ENCODE results near the gene FNDC3B.

Gene FNDC3B

GRCh38 chr3:172073262-172073915 is 34.0 kb downstream of the FNDC3B start:
- DNase-seq (ENCODE audit: low read depth) = no peak

- no peak for DNase-seq (ENCODE audit: low read depth)
Measured at GRCh38 chr3:172074032-172074431, 34.7 kb downstream of the FNDC3B start.

- no peak for DNase-seq (ENCODE audit: low read depth)
Measured at GRCh38 chr3:172074586-172074985, 35.2 kb downstream of the FNDC3B start.

GRCh38 chr3:172076212-172076611 is 36.8 kb downstream of the FNDC3B start:
- DNase-seq (ENCODE audit: low read depth) = no peak

GRCh38 chr3:172077197-172077757 is 37.9 kb downstream of the FNDC3B start:
- DNase-seq (ENCODE audit: low read depth) = no peak

GRCh38 chr3:172078244-172078643 is 38.9 kb downstream of the FNDC3B start:
- DNase-seq (ENCODE audit: low read depth) = no peak

GRCh38 chr3:172078721-172079120 is 39.3 kb downstream of the FNDC3B start:
- no peak for DNase-seq (ENCODE audit: low read depth)

GRCh38 chr3:172079326-172079976 is 40.1 kb downstream of the FNDC3B start:
- no peak for DNase-seq (ENCODE audit: low read depth)

- no peak for DNase-seq (ENCODE audit: low read depth)
Measured at GRCh38 chr3:172080503-172080902, 41.1 kb downstream of the FNDC3B start.

- peak; percentile 95 for DNase-seq (ENCODE audit: low read depth)
Measured at GRCh38 chr3:172082269-172082668, 42.9 kb downstream of the FNDC3B start.

GRCh38 chr3:172082820-172083513 is 43.6 kb downstream of the FNDC3B start:
- no peak for DNase-seq (ENCODE audit: low read depth)

- DNase-seq (ENCODE audit: low read depth) = no peak
Measured at GRCh38 chr3:172083995-172084409, 44.6 kb downstream of the FNDC3B start.

- no peak for DNase-seq (ENCODE audit: low read depth)
Measured at GRCh38 chr3:172084871-172085556, 45.6 kb downstream of the FNDC3B start.

- DNase-seq (ENCODE audit: low read depth) = no peak
Measured at GRCh38 chr3:172085557-172085895, 46.1 kb downstream of the FNDC3B start.

GRCh38 chr3:172086071-172086470 is 46.7 kb downstream of the FNDC3B start:
- no peak for DNase-seq (ENCODE audit: low read depth)

GRCh38 chr3:172087198-172087597 is 47.8 kb downstream of the FNDC3B start:
- no peak for DNase-seq (ENCODE audit: low read depth)

- DNase-seq (ENCODE audit: low read depth) = no peak
Measured at GRCh38 chr3:172087602-172088580, 48.5 kb downstream of the FNDC3B start.

GRCh38 chr3:172089250-172089649 is 49.9 kb downstream of the FNDC3B start:
- DNase-seq (ENCODE audit: low read depth) = no peak

- no peak for DNase-seq (ENCODE audit: low read depth)
Measured at GRCh38 chr3:172090035-172090434, 50.7 kb downstream of the FNDC3B start.

GRCh38 chr3:172092658-172093057 is 53.3 kb downstream of the FNDC3B start:
- no peak for DNase-seq (ENCODE audit: low read depth)

All from non-pigmented ciliary epithelial cell (primary cell).